Activated naive CD4-positive, alpha-beta T cell treated with anti-CD3 and anti-CD28 coated beads, Interleukin-2, amount 50 U/mL, for 16 hours (primary cell): ENCODE results near the gene FAM221B.

Source experiments
- DNase-seq: peaks from one replicate; pipeline ENCODE4 v3.0.0-alpha.2; 2020

FAM221B gene

DNA sequence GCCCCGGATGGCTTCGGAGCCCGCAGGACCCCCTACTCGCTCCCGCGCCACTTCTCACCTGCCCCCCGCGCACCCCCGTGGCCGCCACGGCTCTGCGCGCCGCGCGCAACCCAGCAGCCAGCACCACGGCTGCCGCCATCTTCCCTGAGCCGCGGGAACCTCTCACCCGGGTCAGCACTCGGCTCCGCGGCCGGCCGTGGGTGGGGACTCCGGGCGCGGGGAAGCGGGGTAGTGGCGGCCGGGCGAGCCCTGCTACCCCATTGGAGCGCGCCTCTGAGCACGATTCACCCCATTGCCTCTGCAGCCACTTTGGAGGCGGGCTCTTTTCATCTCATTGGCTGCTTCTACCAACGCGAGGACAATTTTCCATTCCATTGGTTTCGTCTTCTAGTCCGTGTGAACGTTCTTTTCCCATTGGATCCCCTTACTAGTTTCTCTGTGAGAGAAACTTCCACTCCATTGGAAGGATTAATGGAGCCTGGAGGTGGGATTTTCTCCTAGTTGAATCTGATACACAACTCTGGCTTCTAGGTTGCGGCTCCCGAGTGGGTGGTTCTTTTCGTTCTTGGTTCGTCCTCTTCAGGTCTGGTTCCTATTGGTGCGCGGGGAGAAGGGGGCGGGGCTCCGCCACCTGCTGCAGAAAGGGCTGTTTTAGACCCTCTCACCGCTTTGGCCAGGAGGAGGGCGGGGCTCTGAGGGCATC is 13.5 kb downstream of the FAM221B start, which contains the start of gene HINT2:
Gene HINT2, minus strand, starts transcription at position 202 of the 703 bp plus-strand sequence. Its CDS starts 63 bp downstream, at position 139.
- DNase-seq = peak; percentile 99

DNA sequence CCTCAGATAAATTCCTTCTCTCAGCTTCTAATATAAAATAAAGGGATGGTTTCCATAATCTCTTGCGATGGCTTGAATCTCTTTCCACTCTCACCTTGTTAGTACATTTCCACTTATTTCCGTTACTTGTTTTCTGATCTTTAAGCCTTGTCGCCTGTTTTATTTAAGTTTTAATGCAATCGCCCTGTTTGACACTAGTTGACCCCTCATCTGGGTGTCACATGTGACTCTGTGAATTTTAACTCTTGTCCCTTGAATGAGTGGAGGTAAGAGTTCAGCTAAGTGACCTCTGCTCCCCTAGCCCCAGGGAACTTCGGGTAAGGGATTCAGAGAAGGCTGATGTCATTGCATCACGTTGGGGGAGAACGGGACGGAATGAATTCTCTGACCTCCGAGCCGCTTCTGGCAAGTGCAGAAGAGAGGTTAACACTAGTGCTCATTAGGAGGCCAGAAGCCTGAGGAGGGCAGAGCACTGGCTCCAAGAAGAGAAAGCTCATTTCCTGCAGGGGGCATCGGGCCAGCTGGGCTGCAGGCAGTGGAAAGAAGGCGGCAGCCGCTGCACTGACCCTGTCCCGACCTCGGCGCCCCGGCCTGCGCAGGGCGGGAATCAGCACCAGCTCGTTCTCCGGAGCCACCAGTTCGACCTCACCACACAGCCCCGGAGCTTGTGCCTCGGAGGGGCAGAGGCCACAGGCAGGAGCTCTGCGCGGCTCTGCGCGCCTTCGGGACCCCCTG is 14.3 kb downstream of the FAM221B start:
- no peak for DNase-seq

DNA sequence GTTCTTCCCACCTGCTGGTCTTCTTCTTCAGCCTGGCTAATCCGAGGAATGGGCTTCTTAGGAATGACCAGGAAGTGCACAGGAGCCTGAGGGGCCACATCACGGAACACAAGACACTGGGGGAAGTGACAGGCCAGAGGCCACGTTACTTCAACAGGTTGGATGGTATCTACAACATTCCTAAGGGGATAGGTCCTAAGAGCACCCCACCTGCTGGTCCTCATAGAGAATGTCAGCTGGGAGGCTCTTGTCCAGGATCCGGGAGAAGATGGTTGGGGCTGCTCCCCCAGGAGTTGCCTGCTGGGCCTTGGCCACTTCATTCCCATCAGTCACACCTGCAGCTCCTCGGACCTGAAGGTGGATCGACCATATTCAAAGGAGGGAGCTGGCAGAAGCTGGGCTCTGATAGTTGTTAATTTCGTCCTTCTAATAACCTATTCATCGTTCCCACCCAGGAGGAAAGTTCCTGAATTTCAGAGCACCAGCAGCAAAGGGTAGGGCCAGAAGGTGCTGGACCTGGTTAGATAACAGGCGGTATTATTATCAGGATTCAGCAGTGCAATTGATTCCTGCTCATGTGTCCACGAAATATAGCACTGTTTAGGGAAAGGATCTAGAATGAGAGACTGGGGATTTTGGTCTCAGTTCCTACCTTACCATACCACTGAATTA is 15.0 kb downstream of the FAM221B start:
- DNase-seq = no peak

DNA sequence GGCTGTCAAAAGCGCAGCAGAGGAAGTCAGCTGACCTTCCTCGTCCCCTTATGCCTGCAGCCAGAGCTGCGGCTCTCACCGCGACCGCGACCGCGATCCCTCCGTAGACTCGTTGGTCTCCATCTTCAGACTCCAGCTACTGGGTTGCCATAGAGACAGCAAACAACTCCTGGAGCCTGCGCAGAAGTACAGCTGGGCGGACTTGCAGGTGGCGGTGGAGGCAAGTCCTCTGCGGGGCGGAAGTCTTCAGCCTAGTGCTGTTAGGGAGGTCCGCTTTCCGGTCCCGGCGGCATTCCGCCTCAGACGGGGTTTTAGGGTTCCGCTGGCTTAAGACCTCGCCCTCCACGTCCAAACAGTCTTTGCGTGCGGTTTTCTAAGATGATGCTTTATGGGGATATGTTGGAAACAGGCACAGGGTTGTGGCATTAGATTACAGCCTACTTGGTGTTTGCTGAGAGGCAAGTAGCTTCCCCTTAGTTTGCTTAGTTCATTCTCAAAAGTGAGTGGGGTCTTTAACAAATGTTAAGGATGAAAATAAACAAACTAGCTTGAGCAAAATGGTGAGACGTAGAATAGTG is 16.4 kb downstream of the FAM221B start, which contains the start of gene SPAG8:
Gene SPAG8, minus strand, starts transcription at position 238 of the 578 bp plus-strand sequence. Its CDS starts 115 bp downstream, at position 123.
- DNase-seq = peak; percentile 94

DNA sequence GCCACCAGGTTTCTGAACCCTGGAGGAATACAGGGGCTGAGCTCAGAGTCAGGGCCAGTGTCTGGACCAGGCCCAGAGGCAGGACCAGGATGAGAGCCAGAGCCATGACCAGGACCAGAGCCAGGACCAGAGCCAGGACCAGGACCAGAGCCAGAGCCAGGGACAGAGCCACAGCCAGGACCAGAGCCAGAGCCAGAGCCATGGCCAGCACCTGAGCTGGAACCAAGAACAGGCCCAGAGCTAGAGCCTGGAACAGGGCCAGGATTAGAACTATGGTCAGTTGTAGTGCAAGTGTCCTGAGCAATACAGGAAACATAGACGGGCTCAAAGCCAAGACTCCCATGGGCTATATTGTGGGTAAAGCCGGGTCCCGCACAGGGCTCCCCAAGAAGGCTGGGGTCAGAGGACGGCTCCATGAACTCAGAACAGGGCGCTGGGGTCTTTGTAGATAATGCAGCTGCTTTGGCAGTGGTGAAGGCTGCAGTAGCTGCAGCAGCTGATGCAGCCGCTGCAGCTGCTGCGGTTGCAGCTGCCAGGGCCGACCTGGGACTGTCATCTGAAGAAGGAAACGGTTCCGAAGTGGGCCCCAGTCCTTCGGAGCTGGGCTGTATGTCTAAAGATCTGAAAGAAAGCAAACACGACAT is 17.0 kb downstream of the FAM221B start:
- no peak for DNase-seq

DNA sequence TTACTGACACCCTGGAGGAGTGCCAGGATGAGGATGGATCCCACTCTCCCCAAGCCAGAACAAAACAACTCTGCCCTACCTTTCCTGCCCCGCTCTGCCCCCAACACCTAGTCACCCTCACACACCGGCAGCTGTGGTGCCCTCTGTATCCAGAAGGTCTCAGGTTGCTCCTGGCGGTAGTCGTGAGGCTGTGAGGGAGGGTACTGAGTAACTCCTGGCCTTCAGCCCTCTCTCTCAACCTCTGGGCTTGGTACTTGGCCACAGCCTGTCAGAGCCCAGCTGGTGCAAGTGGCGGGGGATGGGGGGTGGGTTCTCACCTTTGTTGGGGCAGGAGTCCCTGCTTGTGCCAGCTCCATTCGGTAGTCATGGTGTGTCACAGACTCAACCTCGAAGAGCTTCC is 18.4 kb downstream of the FAM221B start:
- no peak for DNase-seq

DNA sequence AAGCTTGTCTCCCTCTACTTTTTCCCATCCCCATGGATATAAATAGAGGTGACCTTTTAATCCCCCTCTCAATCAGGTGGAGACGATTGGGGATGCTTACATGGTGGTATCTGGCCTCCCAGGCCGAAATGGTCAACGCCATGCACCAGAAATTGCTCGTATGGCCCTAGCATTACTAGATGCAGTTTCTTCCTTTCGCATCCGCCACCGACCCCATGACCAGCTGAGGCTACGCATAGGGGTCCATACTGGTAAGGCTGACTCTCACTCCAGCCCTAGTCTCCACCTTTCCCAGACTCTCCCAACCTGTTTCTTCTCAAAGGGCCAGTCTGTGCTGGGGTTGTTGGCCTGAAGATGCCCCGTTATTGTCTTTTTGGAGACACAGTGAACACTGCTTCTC is 20.1 kb downstream of the FAM221B start:
- DNase-seq = no peak

DNA sequence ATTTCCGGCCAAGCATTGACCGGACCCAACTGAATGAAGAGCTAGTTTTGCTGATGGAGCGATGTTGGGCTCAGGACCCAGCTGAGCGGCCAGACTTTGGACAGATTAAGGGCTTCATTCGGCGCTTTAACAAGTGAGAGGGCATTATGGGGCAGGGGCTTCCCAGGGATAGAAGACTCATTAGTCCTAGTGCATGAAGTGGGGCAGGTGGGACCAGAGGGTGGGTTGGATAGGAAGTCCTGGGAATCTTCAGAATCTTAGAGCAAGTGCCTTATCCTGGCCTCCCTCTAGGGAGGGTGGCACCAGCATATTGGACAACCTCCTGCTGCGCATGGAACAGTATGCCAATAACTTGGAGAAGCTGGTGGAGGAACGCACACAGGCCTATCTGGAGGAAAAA is 22.4 kb downstream of the FAM221B start:
- DNase-seq = no peak

DNA sequence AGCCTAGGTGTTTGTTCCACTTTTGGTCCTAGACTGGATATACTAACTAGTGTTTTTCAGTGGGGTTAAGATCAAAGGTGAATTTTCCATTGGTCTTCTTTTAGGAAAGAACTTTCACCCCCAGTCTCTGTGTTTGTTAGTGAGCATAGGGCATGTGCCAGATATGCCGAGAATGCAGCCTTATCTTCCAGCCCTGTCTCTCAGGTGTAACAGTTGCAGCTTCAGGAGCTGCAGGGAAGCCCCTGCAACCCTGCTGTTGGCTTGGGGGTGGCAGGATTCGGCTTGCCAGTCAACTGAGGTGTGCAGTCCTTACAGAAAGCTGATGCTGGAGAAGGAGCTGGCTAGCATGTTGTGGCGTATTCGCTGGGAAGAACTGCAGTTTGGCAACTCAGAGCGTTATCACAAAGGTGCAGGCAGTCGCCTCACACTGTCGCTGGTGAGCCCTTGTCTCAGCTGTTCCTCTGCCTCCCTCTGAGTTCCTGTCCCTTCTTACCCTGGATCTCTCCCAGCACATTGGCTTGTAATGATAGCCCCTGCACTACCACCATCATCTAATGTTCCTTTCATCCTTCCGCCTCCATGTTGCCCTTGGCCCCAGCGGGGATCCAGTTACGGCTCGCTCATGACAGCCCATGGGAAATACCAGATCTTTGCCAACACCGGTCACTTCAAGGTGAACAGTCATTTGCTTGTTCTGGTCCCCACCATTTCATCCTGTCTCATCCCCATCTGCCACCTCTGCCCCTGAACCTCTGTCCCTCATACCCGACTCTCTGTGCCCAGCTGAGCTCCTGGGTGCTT is 27.0 kb downstream of the FAM221B start:
- no peak for DNase-seq

DNA sequence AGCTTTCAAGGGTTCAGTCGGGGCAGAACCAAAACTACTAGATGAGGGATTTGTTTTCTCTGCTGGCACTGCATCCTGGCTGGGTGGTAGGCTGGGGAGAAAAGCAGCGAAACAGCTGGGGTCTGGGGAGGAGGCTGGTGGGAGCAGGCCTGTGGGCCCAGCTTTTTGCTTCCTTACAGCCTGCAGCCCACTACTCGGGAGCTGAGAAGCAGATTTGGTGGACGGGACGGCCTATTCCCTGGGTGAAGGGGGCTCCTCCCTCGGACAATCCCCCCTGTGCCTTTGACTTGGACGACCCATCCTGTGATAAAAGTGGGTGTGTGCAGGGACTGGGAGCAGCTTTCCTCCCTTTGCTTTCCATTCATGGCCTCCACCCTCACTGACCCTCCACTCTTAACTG is 28.0 kb downstream of the FAM221B start:
- DNase-seq = no peak

DNA sequence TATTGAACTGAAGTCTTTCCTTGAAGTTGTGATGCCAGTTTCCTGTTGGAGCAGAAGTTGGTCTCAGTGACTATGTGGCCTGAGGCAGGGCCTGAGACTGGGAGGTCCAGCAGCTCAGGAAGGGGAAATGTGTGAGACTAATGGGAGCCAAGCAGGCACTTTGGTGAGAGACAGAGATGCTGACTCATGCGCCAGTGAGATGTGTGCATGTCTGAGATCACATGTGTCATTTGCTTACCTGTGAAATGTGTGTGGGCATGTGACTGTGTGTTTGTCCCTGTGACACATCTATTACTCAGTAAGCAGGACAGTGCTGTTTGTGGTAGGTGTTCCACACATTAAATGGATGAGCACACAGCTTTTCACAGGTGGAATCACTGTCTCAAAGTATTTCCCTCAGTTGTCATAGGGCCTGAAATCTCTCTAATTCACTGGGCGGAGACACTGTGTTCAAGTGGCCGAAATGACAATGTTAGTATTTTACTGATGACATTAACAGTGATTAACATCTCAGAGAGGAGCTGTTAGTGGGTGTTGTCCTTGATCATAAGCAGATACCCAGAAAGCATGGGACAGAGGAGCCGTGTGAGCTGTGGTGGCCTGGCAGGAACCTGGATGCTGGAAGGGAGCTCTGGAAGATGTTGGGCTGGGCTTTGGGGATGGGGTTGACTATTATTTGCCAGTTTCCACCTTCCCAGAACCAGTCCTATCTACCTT is 29.7 kb downstream of the FAM221B start:
- DNase-seq = peak; percentile 63

DNA sequence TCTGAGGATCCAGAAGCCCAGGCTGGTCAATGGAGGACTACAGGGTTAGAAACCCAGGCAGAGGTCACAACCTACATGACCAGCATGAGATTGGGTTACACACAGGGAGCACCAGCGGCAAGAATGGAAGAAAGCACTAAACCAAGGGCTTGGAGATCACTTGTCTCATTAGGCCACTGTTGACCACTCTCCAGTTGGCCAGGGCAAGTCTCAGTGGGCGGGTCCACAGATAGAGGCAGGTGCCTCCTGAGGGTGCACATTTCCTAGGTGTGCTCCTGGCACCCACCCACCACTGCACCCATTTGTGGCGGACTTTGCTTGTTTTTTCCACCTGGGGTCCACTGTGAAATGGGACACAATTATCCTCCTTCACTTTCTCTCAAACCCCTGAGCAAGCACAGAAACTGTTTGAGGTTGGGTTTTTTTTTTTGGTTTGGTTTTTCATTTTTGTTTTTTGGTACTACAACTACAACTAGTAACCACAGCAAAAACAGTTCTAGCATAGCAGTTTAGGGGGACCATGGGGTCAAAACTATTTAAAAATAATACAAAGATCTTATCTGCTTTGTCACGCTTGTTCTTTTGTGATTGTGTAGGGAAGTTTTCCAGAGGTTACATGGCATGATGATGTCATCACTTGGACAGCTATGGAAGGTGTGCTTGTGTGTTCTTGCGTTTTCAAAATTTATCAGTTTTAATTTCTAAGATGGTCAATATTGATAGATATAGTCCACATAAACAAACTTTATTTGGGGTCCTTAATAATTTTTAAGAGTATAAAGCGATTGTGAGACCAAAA is 31.0 kb downstream of the FAM221B start:
- no peak for DNase-seq

DNA sequence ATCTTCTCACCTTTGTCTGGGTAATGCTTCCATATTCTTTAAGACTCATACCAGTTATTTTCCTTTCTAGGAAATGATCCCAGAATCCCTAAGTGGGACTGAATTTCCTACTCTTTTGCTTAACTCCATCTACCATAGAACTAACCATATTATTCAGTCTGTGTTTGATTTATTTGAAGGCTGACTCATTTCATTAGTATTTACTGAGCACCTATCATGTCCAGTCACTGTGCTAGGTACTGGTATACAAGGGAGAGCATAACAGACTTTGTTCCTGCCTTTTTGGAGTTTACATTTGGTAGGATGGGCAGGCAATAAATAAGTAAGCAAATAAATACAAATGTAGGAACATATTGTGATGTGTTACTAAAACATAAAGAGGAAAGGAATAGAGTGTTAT is 32.8 kb downstream of the FAM221B start:
- DNase-seq = no peak

DNA sequence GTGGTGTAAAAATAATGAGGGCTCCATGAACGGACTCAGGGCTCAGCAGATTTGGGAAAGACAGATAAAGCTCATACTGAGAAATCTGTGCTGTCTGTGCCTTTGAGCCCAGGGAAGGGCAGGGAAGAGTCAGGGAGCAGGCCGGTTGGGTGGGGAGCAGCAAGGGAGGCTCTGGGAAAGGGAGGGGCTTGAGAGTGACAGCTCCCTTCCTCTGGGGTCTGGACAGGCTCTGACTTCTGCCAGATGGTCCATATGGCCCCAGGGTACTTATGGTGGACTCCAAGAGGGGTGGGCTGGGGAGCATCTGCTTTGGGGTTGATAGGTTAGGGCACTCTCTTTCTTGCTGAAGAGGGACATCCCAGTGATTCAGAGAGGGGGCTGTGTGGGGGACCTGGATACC is 35.1 kb downstream of the FAM221B start:
- no peak for DNase-seq

DNA sequence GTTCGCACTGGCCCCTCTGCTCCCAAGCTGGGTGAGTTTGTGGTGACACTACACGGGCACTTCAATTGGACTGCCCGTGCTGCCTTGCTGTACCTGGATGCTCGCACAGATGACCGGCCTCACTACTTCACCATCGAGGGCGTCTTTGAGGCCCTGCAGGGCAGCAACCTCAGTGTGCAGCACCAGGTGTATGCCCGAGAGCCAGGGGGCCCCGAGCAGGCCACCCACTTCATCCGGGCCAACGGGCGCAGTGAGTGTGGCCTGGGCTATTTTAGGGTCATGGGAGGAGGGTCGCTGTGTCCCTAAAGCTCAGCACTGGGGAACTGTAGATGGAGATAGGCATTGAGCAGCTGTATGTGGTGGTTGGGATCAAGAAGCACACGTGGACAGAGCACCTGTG is 35.7 kb downstream of the FAM221B start:
- DNase-seq = no peak

DNA sequence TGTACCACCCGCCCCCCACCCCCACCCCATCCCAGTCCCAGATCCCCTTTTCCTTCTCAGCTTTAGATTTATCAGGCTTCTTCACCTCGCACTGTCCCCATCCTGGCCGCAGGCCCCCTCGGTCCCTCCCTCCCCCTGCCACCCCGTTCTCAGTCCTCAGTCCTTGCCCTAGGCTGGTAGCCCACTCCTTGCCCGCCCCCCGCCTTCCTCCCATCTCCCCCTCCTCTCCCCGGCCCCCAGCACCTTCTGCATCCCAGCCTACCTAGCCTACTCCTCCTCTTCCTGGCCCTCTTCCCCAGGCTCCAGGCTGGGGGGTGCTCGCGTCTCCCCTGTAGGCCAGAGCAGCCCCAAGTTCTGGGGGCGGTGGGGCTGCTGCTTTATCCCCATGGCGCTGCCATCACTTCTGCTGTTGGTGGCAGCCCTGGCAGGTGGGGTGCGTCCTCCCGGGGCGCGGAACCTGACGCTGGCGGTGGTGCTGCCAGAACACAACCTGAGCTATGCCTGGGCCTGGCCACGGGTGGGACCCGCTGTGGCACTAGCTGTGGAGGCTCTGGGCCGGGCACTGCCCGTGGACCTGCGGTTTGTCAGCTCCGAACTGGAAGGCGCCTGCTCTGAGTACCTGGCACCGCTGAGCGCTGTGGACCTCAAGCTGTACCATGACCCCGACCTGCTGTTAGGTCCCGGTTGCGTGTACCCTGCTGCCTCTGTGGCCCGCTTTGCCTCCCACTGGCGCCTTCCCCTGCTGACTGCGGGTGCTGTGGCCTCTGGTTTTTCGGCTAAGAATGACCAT is 36.3 kb downstream of the FAM221B start:
- DNase-seq = no peak

DNA sequence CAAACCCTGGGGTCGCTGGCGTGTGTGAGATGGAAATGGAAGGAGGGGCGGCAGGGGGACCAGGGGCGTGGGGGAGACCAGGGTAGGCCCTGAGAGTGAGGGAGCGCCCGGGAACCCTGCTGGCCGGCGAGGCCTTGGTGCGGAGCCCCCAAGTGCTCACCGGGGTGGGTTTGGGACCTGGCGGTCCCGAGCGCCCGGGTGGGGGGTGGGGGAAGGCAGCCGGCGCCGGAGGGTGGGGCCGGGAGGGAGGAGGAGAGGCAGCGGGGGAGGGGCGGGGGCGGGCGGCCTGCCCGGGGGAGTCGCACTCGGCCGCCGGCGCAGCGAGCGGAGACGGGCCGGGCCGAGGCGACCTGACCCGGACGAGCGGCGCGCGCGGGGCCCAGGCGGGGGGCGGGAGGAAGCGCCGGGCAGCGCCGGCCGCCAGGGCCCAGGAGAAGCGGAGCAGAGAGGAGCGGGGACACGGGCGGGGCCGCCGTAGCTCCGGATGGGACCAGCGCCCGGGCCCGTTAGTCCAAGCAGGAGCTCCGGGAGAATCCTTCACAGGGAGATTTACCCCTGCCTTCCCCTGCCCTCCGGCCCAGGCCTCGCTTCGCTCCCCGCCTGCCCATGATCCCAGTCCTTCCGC is 37.1 kb downstream of the FAM221B start, which contains the start of gene NPR2:
Gene NPR2, plus strand, starts transcription at position 295 of the 625 bp plus-strand sequence. CDS start 818 bp downstream, outside the sequence.
- no peak for DNase-seq

DNA sequence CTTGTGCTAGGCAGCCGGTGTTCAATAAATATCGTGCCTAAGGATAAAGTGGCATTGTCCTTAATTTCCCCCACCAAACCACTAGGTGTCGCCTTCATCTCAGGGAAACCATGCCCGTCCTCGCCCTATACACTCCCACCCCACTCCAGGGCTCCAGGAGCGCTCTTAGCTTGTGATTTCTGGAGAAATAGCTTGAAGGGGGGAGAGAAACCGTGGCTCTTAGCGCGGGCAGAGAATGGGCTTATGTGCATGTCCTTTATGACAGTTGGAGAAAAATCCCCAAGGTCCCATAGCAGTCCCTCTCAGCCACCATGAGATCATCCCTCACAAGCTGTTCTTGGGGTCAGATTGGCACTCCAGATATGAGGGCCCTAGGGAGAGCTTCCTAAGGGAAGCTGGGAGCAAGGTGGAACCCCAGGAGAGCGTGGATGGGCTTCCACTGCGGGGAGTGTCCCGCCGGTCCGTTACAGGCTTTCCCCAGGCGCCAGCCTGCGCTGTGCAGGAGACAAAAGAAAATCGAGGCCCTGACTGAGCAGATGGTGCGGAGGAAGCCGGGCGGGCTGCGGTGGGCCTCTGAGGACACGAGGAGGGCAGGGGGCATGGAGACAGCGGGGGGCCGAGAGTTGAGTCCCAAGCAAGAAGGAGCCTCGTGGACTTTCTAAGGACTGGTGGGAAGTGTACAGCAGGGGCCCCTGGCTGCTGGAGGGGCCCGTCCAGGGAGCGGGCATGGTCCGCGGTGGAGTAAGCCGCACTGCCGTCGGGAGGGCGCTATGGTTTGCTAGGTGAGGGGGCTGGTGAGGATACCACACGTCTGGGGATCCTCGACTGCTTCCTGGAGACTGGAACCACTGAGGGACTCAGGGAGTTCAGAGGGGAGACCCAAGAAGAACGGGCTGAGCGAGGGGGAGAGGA is 37.9 kb downstream of the FAM221B start:
- DNase-seq = peak; percentile 44
